HUDEP-2 (cell line): ENCODE results near the gene FAM219B.
"Not testable (repeated sequence)": the region's sequence is repeated elsewhere in the genome, so short reads cannot be mapped to it uniquely, and the experiment has no call there.

Experiments used
- DNase-seq, 76 experiments: peaks; one replicate each; lab custom pipeline; 2025; ENCODE audit not compliant: unreplicated experiment in 76 of 76; lab: John Stamatoyannopoulos, UW

The FAM219B gene

GRCh38 chr15:74904190-74904805 lies 2.4 kb downstream of the FAM219B start:
- no peak for DNase-seq

GRCh38 chr15:74903676-74904075 lies 3.0 kb downstream of the FAM219B start:
- no peak for DNase-seq

DNA sequence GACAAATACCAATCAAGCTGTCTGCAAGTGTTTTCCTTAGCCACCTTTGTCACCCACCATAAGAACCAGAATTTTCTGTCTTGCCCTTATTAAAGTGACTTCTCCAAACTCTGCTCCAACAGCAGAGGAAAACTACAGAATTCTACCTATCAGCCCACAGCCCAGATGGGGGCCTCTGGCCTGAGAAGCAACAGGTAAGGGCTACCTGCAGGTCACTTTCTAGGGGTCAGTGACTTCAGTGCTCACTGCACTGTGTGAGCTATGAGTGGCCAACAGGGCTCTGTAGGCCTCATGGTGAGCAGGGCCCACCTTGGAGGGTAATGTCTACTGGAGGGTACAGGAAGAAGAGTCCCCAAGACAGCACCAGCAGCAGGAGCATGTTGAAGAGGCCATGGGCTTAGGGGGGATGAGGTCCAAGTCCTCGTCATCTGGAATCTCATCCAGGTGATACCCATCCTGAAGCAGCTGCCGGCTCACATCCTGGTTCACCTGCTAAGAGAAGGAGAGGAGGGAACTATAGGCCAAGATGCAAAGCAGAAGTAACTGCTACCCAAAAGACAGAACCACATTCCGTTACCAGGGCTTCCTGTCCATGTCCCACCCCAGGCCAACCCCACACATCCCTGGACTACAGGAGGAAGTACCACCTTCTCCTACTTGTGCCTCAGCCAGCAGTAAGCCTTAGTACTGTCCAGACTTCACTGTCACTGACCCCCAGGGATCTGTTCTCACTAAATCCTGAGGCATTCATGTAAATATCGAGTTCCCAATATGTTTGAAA lies 4.2 kb downstream of the FAM219B start:
- no peak for DNase-seq

GRCh38 chr15:74901612-74902063 lies 5.0 kb downstream of the FAM219B start:
- peak in 49 of 76 experiments; percentile 4 to 66 (median 29) for DNase-seq

DNA sequence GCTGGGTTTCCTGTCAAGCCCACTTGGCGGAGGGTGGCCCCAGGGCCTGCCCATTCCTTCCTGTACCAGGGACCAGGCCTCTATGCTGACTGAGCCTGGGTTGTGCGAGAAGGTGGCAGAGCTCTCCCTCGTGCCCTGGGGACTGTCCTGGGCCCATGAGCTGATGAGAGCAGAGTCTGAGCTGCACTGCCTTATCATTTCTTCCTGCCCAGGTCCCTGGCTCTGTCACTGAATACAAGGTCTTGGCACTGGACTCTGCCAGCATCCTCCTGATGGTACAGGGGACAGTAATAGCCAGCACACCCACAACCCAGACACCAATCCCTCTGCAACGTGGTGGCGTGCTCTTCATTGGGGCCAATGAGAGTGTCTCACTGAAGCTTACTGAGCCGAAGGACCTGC lies 9.3 kb downstream of the FAM219B start:
- no peak for DNase-seq

DNA sequence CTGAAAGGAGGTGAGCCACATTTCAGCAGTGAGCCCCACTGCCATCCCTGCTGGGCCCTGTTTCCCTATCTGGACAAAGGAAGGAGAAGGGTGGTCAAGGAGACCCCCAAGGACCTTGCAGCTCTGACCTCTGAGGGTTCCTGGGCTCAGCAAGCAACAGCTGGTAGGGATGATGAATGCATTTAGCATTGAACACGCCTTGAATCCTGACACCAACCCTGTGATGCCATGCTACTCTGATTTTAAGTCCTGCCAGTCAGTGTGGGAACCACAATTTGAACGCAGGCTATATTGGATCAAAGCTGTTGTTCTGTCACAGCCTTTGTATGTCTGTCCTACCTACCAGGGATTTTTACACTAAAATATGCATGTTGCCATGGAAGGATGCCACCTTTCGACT lies 10.3 kb downstream of the FAM219B start:
- DNase-seq = no peak

- DNase-seq = no peak
These were observed 10.8 kb downstream of the FAM219B start for GRCh38 chr15:74895830-74896229.

DNA sequence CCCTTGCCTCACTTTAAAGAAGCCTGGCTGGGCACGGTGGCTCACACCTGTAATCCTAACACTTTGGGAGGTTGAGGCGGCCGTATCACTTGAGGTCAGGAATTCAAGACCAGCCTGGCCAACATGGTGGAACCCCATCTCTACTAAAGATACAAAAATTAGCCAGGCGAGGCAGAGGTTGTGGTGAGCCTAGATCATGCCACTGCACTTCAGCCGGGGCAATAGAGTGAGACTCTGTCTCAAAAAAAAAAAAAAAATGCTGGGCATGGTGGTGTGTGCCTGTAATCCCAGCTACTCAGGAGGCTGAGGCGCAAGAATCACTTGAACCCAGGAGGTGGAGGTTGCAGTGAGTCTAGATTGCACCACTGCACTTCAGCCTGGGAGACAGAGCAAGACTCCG lies 12.3 kb downstream of the FAM219B start:
- DNase-seq = not testable (repeated sequence)

- DNase-seq = no peak
These were observed 13.0 kb downstream of the FAM219B start for GRCh38 chr15:74893627-74894026.

DNA sequence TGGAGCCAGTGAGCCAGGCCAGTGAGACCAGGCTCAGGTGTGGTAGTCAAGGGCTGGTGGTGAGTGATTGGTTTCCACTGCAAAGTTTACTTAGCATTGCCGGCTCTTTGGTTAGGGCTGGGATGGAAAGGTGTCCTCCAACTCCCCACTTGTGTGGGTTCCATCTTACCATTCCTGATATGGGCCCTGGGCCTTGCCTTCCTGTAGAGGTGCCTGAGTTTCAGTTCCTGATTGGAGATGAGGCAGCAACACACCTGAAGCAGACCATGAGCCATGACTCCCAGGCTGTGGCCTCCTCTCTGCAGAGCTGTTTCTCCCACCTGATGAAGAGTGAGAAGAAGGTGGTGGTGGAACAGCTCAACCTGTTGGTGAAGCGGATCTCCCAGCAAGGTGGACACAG lies 13.7 kb downstream of the FAM219B start:
- DNase-seq = no peak

- DNase-seq = peak in 1 of 76 experiments; percentile 5
These were observed 14.3 kb downstream of the FAM219B start for GRCh38 chr15:74892313-74892712.

DNA sequence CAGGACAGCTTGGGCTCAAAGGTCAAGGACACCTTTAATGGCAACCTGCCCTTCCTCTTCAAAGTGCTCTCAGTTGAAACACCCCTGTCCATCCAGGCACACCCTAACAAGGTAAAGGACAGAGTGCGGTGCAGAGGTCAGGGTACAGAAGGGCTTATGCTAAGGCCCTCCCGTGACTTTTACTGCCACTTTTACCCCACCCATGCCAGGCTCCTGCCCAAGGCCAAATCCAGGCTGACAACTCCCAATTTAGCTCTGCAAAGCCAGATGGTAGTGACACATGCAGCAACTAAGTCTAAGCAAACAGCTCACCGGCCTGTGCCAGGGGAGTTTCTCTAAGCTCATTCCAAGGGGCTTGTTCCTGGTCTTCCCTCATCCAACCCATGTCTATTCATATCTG lies 15.2 kb downstream of the FAM219B start:
- DNase-seq = no peak

DNA sequence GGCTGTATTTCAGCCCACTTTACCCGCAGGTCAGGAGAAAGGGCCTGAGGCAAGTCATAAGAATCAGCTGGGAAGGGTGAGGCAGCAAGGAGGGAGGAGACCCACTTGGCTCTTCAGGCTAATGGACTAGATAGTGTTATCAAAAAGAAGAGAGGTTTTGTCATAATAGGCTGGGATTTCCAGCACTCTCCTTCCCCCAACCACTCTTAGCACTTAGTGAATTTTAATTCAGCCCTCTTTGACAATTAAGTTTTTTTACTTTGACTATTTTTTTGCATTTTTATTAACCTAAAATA lies 16.0 kb downstream of the FAM219B start:
- peak in 23 of 76 experiments; percentile 6 to 53 (median 26) for DNase-seq

DNA sequence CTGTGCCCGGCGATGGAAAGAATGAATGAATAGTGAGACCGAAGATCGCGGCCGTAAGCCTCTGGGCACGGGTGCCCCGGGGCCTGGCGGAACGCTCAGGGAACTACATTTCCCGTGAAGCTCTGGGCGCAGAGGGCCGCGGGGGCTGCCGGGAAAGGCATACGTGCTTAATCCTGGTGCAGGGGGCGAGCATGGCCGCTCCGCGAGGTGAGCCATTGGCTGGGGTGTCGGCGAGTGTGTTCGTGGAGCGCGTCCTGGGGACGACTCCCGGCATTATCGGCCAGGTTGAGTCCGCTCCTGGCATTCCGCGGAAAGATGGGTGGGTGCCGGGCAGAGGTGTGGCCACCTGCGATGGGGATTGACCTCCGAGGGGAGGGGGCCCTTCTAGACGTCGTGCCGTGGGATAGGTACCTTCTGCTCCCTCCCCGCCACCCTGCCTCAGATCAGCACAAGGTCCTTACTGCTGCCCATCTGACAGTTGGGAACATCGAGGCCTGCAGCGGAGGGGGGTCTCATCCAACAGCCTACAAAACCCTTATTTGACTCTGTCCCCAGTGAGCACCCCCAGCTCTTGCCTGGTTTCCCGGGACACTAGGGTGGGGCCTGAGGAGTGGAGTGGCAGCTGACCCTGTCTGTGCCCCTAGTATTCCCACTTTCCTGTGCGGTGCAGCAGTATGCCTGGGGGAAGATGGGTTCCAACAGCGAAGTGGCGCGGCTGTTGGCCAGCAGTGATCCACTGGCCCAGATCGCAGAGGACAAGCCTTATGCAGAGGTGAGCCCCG lies 16.6 kb downstream of the FAM219B start, which contains the start of gene MPI:
TSS of gene MPI (plus strand) at position 160 of the 782 bp plus-strand sequence. CDS start at position 192, 32 bp downstream.
- DNase-seq = peak in 68 of 76 experiments; percentile 11 to 81 (median 59)

DNA sequence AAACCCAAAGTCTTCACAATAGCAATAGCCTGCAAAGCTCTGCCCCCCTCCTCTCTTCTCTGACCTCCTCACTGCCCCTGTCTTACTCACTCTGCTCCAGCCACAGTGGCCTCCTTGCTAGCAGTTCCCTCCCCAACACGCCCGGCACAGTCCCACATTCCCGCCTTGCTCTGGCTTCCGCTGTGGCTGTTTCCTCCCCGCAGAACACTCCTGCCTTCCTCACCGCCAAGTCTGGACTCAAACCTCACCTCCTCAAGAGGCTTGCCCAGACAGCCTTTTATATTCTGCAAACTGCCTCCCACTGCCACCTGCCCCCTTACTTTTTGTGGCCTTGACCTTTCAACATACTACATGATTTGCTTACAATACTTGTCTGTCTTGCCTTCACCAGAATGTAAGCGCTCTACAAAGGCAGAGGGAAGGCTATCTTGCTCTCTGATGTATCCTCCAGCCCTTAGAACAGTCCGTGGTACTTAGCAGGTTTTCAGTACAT lies 17.2 kb downstream of the FAM219B start:
- DNase-seq = no peak

DNA sequence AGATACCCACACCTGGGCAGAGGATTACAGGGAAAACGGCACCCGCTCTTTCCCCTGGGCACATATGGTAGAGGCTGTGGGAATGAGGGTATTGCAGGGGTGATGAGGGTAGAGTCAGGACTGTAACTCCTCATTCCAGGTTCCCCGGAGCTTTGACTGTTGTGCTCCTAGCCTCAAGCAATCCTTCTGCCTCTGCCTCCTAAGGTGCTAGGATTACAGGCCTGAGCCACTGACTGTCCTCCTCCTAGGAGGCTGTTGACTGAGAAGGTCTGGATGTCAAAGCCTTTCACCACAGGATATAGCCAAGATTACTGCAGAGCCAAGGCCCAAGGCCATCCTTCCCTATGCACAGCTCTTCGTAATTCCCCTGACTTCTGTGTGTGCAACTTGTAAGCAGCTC lies 17.9 kb downstream of the FAM219B start:
- DNase-seq = no peak

DNA sequence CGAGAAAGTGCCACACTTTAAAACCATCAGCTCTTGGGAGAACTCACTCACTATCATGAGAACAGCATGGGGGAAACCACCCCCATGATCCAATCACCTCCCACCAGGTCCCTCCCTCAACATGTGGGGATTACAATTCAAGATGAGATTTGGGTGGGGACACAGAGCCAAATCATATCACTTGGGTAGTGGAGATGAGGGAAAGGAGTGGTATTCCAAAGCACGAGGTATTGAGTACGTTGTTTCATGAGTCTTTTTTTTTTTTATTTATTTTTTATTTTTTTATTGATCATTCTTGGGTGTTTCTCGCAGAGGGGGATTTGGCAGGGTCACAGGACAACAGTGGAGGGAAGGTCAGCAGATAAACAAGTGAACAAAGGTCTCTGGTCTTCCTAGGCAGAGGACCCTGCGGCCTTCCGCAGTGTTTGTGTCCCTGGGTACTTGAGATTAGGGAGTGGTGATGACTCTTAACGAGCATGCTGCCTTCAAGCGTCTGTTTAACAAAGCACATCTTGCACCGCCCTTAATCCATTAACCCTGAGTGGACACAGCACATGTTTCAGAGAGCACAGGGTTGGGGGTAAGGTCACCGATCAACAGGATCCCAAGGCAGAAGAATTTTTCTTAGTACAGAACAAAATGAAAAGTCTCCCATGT lies 19.0 kb downstream of the FAM219B start:
- not testable (repeated sequence) for DNase-seq

DNA sequence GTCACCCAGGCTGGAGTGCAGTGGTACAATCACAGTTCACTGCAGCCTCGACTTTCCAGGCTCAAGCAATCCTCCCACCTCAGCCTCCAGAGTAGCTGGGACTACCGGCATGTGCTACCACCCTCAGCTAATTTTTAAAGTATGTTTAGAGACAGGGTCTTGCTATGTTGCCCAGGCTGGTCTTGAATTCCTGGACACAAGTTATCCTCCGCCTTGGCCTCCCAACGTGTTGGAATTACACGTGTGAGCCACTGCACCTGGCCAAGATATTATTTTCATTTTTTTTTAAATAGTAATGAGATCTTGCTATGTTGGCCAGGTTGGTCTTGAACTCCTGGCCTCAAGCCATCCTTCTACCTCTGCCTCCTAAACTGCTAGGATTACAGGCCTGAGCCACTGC lies 21.2 kb downstream of the FAM219B start:
- no peak for DNase-seq

DNA sequence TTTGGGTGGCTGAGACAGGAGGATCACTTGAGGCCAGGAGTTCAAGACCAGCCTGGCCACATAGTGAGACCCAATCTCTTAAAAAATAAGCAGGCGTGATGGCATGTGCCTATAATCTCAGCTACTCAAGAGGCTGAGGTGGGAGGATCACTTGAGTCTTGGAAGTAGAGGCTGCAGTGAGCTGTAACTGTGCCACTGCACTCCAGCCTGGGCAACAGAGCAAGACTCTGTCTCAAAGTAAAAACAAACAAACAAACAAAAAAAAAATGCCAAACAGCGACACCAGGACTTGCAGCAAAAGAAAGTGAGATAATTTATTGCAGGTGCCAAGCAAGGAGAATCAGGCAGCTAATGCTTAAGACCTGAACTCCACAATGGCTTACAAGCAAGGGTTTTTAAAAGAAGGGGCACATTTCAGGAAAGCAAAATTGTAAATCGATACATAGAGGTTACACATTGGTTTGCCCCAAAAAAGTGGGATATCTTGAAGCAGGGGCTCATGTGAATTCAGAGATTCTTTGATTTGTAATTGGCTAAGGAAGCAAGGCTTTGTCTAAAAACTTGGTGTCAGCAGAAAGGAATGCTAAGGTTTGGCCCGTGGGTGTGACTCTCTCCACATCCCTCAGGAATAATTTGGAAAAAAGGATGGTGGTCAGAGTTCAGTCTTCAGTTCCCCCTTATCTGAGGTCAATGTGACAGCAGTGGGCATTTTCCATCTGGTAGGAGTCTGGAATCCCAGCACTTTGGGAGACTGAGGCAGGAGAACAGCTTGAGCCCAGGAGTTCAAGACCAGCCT lies 22.0 kb downstream of the FAM219B start:
- no peak for DNase-seq

- no peak for DNase-seq
These were observed 24.1 kb downstream of the FAM219B start for GRCh38 chr15:74882528-74882927.
